ENCODE data around the gene ATF7.

ATF7 gene

GRCh38 chr12:53622724-53623123 lies 3.5 kb downstream of the ATF7 start:
- no peak for TF ChIP-seq ZNF565 (CRISPR knock-in tag; conservative IDR thresholded peaks at IDR 0.05; ENCODE audit: low read depth)
- TF ChIP-seq ESRRG (CRISPR knock-in tag; IDR thresholded peaks at IDR 0.05), result no peak
- no peak for TF ChIP-seq POU6F1 (CRISPR knock-in tag; IDR thresholded peaks at IDR 0.05; ENCODE audit: borderline replicate concordance, low read depth)
- ATAC-seq, result no peak

GRCh38 chr12:53618275-53618674 lies 7.9 kb downstream of the ATF7 start:
- no peak for TF ChIP-seq ISL1 (CRISPR knock-in tag; IDR thresholded peaks at IDR 0.05)
- TF ChIP-seq TCF4 (CRISPR knock-in tag; IDR thresholded peaks at IDR 0.05; ENCODE audit: borderline replicate concordance), result no peak
- no peak for TF ChIP-seq ZFP3 (CRISPR knock-in tag; IDR thresholded peaks at IDR 0.05)
- TF ChIP-seq ZC3H10 (CRISPR knock-in tag; IDR thresholded peaks at IDR 0.05), result no peak
- TF ChIP-seq GLIS3 (CRISPR knock-in tag; IDR thresholded peaks at IDR 0.05), result no peak
- no peak for TF ChIP-seq ESRRG (CRISPR knock-in tag; IDR thresholded peaks at IDR 0.05)
- no peak for TF ChIP-seq ZFP30 (CRISPR knock-in tag; IDR thresholded peaks at IDR 0.05)
- TF ChIP-seq BACH2 (CRISPR knock-in tag; IDR thresholded peaks at IDR 0.05; ENCODE audit: borderline replicate concordance), result no peak
- TF ChIP-seq ZNF70 (CRISPR knock-in tag; IDR thresholded peaks at IDR 0.05), result no peak
- TF ChIP-seq RARB (CRISPR knock-in tag; IDR thresholded peaks at IDR 0.05), result no peak
- no peak for TF ChIP-seq ZNF8 (CRISPR knock-in tag; IDR thresholded peaks at IDR 0.05)
- TF ChIP-seq TSHZ2 (CRISPR knock-in tag; IDR thresholded peaks at IDR 0.05), result no peak
- TF ChIP-seq POU6F1 (CRISPR knock-in tag; IDR thresholded peaks at IDR 0.05; ENCODE audit: borderline replicate concordance, low read depth), result no peak
- no peak for ATAC-seq

- TF ChIP-seq ARNTL (CRISPR knock-in tag; IDR thresholded peaks at IDR 0.05; ENCODE audit: borderline replicate concordance, low read depth), result no peak
- ATAC-seq, result no peak
These were observed 8.5 kb downstream of the ATF7 start for GRCh38 chr12:53617700-53618099.

- ATAC-seq, result no peak
- TF ChIP-seq ZC3H10 (CRISPR knock-in tag; IDR thresholded peaks at IDR 0.05), result no peak
- TF ChIP-seq ZFP30 (CRISPR knock-in tag; IDR thresholded peaks at IDR 0.05), result no peak
- TF ChIP-seq ESRRG (CRISPR knock-in tag; IDR thresholded peaks at IDR 0.05), result no peak
- no peak for TF ChIP-seq RARB (CRISPR knock-in tag; IDR thresholded peaks at IDR 0.05)
- TF ChIP-seq TOX (CRISPR knock-in tag; IDR thresholded peaks at IDR 0.05; ENCODE audit: borderline replicate concordance), result no peak
- no peak for TF ChIP-seq CSRNP3 (CRISPR knock-in tag; IDR thresholded peaks at IDR 0.05)
- TF ChIP-seq CSDC2 (CRISPR knock-in tag; IDR thresholded peaks at IDR 0.05), result no peak
These were observed 9.2 kb downstream of the ATF7 start for GRCh38 chr12:53616950-53617349.

- no peak; the same call in 2 of the 3 replicates for ATAC-seq
- TF ChIP-seq SNAI2 (CRISPR knock-in tag; IDR thresholded peaks at IDR 0.05) (no peak), GLIS3 (CRISPR knock-in tag; IDR thresholded peaks at IDR 0.05) (no peak), CSDC2 (CRISPR knock-in tag; IDR thresholded peaks at IDR 0.05) (no peak), TSHZ2 (CRISPR knock-in tag; IDR thresholded peaks at IDR 0.05) (no peak), OSR1 (CRISPR knock-in tag; IDR thresholded peaks at IDR 0.05) (no peak), CREB5 (CRISPR knock-in tag; IDR thresholded peaks at IDR 0.05; ENCODE audit: low read depth) (no peak), RARB (CRISPR knock-in tag; IDR thresholded peaks at IDR 0.05) (no peak), ISL1 (CRISPR knock-in tag; IDR thresholded peaks at IDR 0.05) (no peak), BACH2 (CRISPR knock-in tag; IDR thresholded peaks at IDR 0.05; ENCODE audit: borderline replicate concordance) (no peak), ESRRG (CRISPR knock-in tag; IDR thresholded peaks at IDR 0.05) (no peak), CSRNP3 (CRISPR knock-in tag; IDR thresholded peaks at IDR 0.05) (no peak), ZFP3 (CRISPR knock-in tag; IDR thresholded peaks at IDR 0.05) (no peak), ZNF70 (CRISPR knock-in tag; IDR thresholded peaks at IDR 0.05) (no peak)
These were observed 12.4 kb downstream of the ATF7 start for GRCh38 chr12:53613821-53614220.
